Neural progenitor cell (in vitro differentiated cells): ENCODE data around the gene OR52A1.

ENCODE experiments used
- EZH2phosphoT487 ChIP-seq: fragments of 200-600 bp; sonication (generic); IDR thresholded peaks from 2 replicates; pipeline ENCODE4 v1.6.1; 2017; ENCODE audit warnings: antibody characterized with exemption
- TF ChIP-seq, protein P1 (sequence below): fragments of 200-600 bp; sonication (generic); IDR thresholded peaks from 2 replicates; pipeline ENCODE4 v1.5.1; 2017; ENCODE audit warnings: antibody characterized with exemption, mild to moderate bottlenecking

DNA sequence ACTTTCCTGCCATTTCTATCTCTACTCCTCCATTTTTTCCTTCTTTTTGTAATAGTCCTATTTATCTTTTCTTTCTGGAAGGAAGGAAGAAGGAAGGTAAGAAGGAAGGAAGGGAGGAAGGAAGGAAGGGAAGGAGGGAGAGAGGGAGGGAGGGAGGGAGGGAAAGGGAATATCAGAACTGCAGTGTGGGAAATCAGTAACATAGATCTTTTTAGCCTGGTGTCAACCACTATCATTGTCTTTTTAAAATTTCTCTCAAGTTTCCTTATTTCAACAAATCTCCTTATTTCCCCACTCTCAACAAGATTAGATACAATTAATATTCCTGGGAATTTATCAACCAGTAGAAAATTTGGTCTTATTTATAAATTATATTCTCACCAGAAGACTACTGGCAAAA lies 51.5 kb downstream of the OR52A1 start:
- TF ChIP-seq, protein P1, sequence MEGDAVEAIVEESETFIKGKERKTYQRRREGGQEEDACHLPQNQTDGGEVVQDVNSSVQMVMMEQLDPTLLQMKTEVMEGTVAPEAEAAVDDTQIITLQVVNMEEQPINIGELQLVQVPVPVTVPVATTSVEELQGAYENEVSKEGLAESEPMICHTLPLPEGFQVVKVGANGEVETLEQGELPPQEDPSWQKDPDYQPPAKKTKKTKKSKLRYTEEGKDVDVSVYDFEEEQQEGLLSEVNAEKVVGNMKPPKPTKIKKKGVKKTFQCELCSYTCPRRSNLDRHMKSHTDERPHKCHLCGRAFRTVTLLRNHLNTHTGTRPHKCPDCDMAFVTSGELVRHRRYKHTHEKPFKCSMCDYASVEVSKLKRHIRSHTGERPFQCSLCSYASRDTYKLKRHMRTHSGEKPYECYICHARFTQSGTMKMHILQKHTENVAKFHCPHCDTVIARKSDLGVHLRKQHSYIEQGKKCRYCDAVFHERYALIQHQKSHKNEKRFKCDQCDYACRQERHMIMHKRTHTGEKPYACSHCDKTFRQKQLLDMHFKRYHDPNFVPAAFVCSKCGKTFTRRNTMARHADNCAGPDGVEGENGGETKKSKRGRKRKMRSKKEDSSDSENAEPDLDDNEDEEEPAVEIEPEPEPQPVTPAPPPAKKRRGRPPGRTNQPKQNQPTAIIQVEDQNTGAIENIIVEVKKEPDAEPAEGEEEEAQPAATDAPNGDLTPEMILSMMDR = no peak
- TF ChIP-seq EZH2phosphoT487 = no peak
